Measurements from ENCODE around the gene SAMD4B.

Gene SAMD4B

GRCh38 chr19:39433480-39434079 lies 91.4 kb downstream of the SAMD4B start:
- peaks cover 39% of the 10 kb centered on the region for H3K36me3 ChIP-seq (ENCODE audit: insufficient read depth, low read depth, low read length)
- peak overlapping the region; percentile 100; the same call in 1 of the 2 replicates for H3K9ac ChIP-seq (ENCODE audit: low read depth, low read length)
- H3K27ac ChIP-seq (ENCODE audit: low read length), result no peak overlapping the region
- H3K4me3 ChIP-seq (ENCODE audit: low read length), result peak overlapping the region; percentile 99; the same call in 1 of the 2 replicates
- H3K27me3 ChIP-seq (ENCODE audit: insufficient read depth, low read length), result no peaks in the 10 kb centered on the region
- H3K9me3 ChIP-seq (ENCODE audit: insufficient read depth, low read depth, low read length), result no peaks in the 10 kb centered on the region
- H3K4me1 ChIP-seq (ENCODE audit: insufficient read depth, low read length), result peaks cover 16% of the 10 kb centered on the region

- Histone ChIP-seq H3K27ac (ENCODE audit: low read length) (no peak overlapping the region), H3K9me3 (ENCODE audit: insufficient read depth, low read depth, low read length) (no peaks in the 10 kb centered on the region), H3K36me3 (ENCODE audit: insufficient read depth, low read depth, low read length) (peaks cover 39% of the 10 kb centered on the region), H3K27me3 (ENCODE audit: insufficient read depth, low read length) (no peaks in the 10 kb centered on the region), H3K9ac (ENCODE audit: low read depth, low read length) (peak overlapping the region; percentile 100), H3K4me1 (ENCODE audit: insufficient read depth, low read length) (peaks cover 10% of the 10 kb centered on the region; the same call in 1 of the 2 replicates), H3K4me3 (ENCODE audit: low read length) (peak overlapping the region; percentile 99)
Observed at GRCh38 chr19:39434123-39435076, 92.2 kb downstream of the SAMD4B start.

Measured in iPS-20b (cell line).